G401 (cell line): ENCODE data around the gene TMEM63A. TPM values are rescaled to one million over a fixed set of nuclear protein-coding genes. Genes with fewer than 3 reads are reported as not detected.

Source experiments
- DNase-seq: peaks from one replicate; pipeline ENCODE4 v3.0.0-alpha.2; 2015; ENCODE audit warnings: low spot score
- in situ Hi-C: cut with HindIII; loops from 2 replicates; pipeline ENCODE4 v1.10.0; 2016; ENCODE audit warnings: low sequenced_read_pairs, mixed read lengths
- total RNA-seq: library from RNA; depleted of rRNA; stranded (reverse); fragments of >200 nt; shearing (Covaris generic); gene quantifications from 2 replicates; pipeline ENCODE4 v1.2.3, GENCODE V29; 2014

TMEM63A gene
- total RNA-seq, 1 experiment from 2014 or later = 2.2 TPM

- in situ Hi-C loops = no loop called here
- DNase-seq = no peak
Observed at GRCh38 chr1:225911191-225912130, 29.3 kb upstream of the TMEM63A start.

DNA sequence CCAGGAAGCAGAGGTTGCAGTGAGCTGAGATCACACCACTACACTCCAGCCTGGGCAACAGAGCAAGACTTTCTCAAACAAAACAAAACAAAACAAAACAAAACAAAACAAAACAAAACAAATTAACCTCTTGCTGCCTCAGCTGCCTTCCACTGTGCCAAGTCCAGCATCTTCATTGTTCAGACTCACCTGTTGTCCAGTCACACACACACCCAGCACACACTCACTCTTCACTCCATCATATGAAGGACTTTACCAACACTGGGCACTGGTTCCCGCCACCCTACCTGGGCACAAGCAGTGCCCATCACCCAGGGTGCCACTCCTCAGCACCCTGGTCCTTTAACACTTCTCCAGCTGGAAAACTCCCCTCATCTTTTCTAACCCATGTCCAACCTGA is 27.3 kb upstream of the TMEM63A start:
- in situ Hi-C loops = no loop called here
- no peak for DNase-seq

DNA sequence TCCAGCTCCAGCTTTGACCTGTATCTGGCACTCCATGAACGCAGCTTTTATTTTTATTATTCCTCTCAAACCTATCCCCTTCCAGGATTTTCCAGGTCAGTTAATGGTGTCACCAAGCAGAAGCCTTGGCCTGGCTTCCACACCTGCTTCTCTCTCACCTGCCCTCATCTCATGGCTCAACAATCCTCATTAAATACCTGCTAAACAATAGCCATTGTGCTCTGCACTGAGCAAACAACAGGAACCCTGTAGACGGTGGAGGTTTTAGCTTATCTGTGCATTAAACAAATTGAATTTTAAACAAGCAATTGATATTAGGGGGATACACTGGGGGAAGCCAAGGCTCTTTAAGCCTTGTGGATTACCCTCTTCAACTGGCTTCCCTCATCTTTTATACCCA is 26.6 kb upstream of the TMEM63A start:
- in situ Hi-C loops = no loop called here
- no peak for DNase-seq

- in situ Hi-C loops = no loop called here
Observed at GRCh38 chr1:225908013-225908640, 25.9 kb upstream of the TMEM63A start.

GRCh38 chr1:225907341-225907740 is 25.2 kb upstream of the TMEM63A start:
- DNase-seq = no peak
- in situ Hi-C loops = no loop called here

More at GRCh38 chr1:225908013-225908640, 25.9 kb upstream of the TMEM63A start:
- no peak for DNase-seq

DNA sequence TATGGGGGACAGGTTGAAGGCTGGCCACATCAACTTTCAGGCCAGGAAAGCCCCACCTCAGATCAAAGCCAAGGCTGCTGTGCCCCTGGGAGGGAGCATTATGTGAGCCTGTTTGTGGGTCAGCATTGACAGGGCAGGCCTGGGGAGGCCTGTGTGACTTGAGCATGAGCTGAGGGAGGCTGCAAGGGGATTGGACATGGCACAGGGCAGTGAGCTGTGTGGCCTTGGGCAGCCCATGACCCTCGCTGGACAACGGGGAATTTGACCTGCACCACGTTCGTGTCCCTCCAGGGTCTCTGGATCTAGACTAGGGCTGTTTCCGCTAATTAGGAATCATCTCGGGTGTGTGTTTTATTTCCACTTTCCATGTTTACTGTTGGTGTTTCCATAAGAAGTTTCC is 24.3 kb upstream of the TMEM63A start:
- in situ Hi-C loops = no loop called here
- DNase-seq = no peak

GRCh38 chr1:225903623-225904022 is 21.4 kb upstream of the TMEM63A start:
- DNase-seq = no peak
- in situ Hi-C loops = no loop called here

DNA sequence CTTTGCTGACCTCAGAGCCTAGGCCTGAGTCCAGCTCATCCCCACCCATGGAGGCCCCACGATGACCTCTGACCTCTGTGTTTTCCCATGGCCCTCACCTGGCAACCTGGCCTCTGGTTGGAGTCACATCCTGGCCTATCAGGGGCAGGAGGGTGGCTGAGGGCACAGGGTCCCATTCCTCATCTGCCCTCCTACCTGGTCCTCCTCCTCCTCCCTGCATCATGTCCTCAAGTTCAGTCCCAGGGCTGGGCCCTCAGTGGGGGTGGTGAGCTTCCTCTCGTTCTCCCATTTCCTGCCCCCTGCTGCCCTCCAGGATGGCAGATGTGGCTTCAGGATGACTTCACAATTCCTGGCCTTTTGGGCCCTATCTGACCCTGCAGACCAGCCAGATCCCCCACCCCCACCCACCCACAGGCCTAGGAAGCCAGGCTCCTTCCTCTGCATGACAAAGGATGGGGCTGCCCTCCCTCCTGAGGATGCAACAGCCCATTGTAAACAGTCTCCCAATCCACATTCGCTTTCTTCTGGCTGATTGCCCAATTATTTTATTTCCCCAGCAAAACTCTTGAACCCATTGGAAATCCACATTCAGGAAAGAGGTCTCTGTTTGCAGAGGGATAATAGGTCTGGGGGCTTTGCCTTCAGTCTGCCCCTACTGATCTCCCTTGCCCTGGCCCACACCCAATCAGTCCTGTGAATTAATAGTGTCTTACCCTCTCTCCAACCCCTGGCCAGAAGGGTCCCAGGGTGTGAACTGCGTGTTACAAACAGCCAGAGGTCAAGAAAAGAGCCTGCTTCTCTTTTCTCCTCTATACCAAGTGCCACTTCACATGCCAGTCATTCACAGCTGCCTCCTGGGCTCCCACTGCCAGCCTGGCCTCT is 17.1 kb upstream of the TMEM63A start:
- DNase-seq = no peak
- in situ Hi-C loops = no loop called here

DNA sequence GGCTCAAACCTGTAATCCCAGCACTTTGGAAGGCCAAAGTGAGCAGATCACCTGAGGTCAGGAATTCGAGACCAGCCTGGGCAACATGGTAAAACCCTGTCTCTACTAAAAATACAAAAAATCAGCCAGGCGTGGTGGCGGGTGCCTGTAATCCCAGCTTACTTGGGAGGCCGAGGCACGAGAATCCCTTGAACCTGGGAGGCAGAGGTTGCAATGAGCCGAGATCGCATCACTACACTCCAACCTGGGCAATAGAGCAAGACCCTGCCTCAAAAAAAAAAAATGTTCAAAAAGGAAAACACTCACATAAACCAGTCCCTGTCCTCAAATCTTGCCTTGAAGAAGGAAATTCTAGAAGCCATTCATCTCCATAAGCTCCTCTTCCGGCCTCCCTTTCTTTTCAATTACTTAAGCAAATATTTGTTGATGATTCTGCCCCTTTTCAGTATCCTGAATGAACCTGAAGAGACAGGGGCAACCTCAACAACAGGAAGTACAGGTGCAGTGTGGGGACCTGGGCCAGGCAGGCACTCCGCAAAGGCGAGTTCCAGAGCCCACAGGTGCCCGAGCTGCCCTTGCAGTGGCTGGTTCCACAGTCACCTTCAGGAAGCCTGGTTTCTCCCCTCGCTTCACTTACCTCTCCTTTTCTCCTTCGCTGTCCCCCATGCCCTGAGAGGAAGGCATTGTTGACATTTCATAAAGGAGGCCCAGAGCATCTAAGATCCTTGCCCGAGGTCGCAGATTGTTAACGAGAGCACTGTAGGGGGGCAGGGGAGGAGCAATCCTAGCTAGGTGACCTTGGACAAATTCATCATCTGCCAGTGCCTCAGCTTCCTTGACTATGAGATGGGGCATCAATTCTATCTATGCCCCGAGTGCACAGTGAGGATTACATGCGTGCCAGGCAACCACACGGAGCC is 15.7 kb upstream of the TMEM63A start:
- DNase-seq = no peak
- in situ Hi-C loops = no loop called here

GRCh38 chr1:225896937-225897549 is 14.9 kb upstream of the TMEM63A start:
- no peak for DNase-seq
- in situ Hi-C loops = no loop called here

DNA sequence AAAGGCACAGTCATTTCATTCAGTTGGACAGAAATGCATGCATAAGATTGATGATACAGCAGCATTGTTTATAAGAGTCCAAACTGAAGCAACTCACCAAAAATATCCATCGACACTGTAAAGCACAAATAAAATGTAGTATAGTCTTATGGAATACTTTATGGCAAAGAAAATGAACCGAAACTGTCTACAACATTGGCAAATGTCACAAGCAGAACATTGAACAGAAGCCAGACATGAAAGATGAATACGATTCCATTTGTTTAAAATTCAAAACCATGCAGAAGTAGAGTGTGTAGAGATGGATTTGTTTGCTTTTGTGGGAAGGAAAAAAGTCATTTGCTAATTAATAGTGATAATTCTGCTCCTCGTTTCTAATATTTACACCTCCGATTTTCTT is 14.3 kb upstream of the TMEM63A start:
- in situ Hi-C loops = no loop called here
- no peak for DNase-seq

- in situ Hi-C loops = no loop called here
- DNase-seq = no peak
Observed at GRCh38 chr1:225892307-225892706, 10.1 kb upstream of the TMEM63A start.

DNA sequence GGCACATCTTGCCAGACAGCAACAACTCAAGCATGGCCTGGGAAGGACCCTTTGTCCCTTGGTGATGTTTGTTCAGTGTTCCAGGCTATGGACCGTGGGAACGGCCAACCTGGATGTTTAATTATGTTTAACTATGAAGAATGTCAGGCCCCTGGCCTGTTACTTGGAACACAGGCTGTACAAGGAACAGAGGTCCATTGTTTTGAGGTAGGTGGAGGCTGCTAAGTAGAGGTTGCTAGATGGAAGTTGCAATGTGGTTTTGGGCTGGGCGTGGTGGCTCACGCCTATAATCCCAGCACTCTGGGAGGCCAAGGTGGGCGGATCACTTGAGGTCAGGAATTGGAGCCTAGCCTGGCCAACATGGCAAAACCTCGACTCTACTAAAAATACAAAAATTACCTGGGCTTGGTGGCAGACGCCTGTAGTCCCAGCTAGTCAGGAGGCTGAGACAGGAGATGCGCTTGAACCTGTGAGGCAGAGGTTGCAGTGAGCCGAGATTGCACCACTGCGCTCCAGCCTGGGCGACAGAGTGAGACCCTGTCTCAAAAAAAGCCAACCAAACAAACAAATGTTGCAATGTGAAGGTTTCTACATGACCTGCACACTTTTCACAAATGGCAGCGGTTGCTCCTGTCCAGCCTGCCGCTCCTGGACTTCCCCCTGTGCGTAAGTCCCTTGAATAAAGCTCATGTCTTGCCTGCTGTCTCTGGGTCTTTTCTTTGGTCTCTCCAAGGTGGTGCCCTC is 9.2 kb upstream of the TMEM63A start:
- in situ Hi-C loops = no loop called here
- no peak for DNase-seq

- in situ Hi-C loops = no loop called here
- DNase-seq = no peak
Observed at GRCh38 chr1:225890346-225891228, 8.4 kb upstream of the TMEM63A start.

DNA sequence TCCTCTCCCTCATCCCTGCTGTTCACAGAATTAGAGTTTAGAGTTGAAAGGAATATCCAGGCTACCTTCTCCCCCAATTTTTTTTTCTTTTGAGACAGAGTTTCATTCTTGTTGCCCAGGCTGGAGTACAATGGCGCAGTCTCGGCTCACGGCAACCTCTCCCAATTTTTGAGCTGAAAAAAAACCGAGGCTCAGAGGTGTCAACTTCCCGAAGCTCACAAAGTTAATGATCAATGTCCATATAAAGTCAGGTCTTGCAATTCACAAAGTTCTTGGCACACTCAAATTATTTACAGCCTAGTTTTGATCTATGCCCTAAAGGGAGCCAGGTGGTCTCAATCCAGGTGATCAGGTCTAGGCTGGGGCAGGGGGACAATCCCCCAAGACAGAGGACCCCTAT is 7.6 kb upstream of the TMEM63A start:
- DNase-seq = no peak
- in situ Hi-C loops = no loop called here

DNA sequence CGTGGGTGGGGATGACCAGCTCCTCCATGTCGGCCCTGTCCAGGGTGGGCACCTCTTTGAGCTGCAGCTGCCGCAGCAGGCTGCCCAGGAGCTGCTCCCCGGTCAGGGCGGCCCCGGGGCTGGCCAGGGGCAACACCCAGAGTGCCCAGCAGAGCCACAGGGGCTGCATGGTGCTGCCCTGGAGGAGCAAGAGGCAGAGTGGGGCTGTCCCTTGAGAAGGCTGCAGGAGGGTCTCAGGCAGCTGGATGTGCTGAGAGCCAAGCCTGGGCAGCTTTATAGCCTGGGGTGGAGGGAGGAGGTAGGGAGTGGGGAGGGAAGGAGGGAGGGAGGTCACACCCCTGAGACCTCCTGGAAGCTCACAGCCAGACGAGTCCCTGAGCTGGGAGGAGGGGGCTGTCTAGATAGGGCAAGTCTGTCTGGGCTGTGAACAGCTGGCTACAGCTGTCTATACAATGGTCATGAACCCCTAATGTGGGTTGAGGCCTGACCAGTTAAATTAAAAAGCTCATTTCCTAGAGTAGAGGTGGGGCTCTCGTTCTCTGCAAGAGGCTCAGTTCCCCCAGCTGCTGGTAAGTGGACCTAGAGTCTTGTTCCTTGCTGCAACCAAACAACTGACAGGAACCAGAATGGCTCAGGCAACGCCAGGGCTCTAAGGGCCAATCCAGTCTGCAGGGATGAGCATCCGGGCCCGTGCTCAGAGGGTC is 6.9 kb upstream of the TMEM63A start, which contains the start of gene LEFTY1:
TSS of gene LEFTY1 (minus strand) at position 249 of the 704 bp plus-strand sequence. CDS start at position 169, 80 bp downstream.
- DNase-seq = no peak
- in situ Hi-C loops = no loop called here
